PC-9 (cell line): Measurements from ENCODE around the gene MOCS3.

Source experiments
- CTCF ChIP-seq: fragments of 200-600 bp; sonication (generic); conservative IDR thresholded peaks from 2 replicates; pipeline ENCODE4 v1.6.1; 2017; ENCODE audit warnings: mixed run types, antibody characterized with exemption, mild to moderate bottlenecking, moderate library complexity
- EZH2 ChIP-seq: fragments of 200-600 bp; sonication (generic); IDR thresholded peaks from 2 replicates; pipeline ENCODE4 v1.8.0; 2017; ENCODE audit warnings: antibody characterized with exemption, low read depth

GRCh38 chr20:50957798-50958614 lies 612 bp upstream of the MOCS3 start, which contains the start of gene DPM1:
- TF ChIP-seq EZH2 (no peak), CTCF (no peak)
